Esophagus muscularis mucosa (tissue), 4 donors: ENCODE data around the gene PDGFD.
A peak's percentile ranks its signal among the peaks of the same experiment; 100 is the strongest.

Source experiments
- EP300 ChIP-seq: sonication (generic); formaldehyde crosslinking; IDR thresholded peaks from one replicate; pipeline ENCODE4 v1.6.1; 2017; ENCODE audit warnings: antibody characterized with exemption
- POLR2A ChIP-seq: fragments of 450-650 bp; IDR thresholded peaks from one replicate; pipeline ENCODE4 v1.6.1; 2017; ENCODE audit warnings: antibody characterized with exemption, moderate library complexity, mild to moderate bottlenecking, low read depth
- POLR2AphosphoS5 ChIP-seq, 2 donors: sonication (generic); formaldehyde crosslinking; IDR thresholded peaks; one replicate each; pipeline ENCODE4 v1.6.1; 2017; ENCODE audit warnings: antibody characterized with exemption in 2 of 2
- TF ChIP-seq, protein P1 (sequence below), 3 experiments: fragments of 200-600 bp in 2 of 3; fragments of 450-650 bp in 1 of 3; sonication (generic) in 2 of 3; IDR thresholded peaks; one replicate each; pipeline ENCODE4 v1.5.1; 2017 to 2019; ENCODE audit warnings: antibody characterized with exemption in 3 of 3, mild to moderate bottlenecking in 2 of 3, moderate library complexity in 1 of 3

DNA sequence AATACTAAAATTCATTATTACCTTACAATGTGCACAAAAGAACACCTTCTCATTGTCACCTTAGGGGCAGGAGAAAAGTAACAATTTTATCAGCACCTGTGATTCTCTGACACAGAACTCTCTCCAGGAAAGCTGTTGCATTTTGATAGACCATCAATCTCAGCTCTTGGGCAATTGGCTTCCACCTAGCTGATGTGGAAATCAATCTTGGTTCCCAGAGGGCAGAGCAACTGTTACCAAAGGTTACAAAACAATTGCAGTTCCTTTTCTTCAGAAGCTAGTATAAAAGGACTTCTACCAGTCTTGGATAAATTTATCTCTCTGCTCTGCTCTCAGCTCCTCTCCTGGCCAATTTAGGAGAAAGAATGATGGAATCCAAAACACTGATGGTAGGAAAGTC is 285.3 kb downstream of the PDGFD start:
- TF ChIP-seq POLR2AphosphoS5 (IDR thresholded peaks at IDR 0.05) (peak in 1 of 2 donors; percentile 47), POLR2A (no peak), EP300 (no peak)
- TF ChIP-seq, protein P1, sequence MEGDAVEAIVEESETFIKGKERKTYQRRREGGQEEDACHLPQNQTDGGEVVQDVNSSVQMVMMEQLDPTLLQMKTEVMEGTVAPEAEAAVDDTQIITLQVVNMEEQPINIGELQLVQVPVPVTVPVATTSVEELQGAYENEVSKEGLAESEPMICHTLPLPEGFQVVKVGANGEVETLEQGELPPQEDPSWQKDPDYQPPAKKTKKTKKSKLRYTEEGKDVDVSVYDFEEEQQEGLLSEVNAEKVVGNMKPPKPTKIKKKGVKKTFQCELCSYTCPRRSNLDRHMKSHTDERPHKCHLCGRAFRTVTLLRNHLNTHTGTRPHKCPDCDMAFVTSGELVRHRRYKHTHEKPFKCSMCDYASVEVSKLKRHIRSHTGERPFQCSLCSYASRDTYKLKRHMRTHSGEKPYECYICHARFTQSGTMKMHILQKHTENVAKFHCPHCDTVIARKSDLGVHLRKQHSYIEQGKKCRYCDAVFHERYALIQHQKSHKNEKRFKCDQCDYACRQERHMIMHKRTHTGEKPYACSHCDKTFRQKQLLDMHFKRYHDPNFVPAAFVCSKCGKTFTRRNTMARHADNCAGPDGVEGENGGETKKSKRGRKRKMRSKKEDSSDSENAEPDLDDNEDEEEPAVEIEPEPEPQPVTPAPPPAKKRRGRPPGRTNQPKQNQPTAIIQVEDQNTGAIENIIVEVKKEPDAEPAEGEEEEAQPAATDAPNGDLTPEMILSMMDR (IDR thresholded peaks at IDR 0.05), result no peak
